HEK293 (cell line): Measurements from ENCODE around the gene HPD.

Source experiments
- CTCF ChIA-PET: fragments of 350-600 bp; formaldehyde crosslinking; extraction: SDS; loops from one replicate; lab custom pipeline; 2021; ENCODE audit warnings: antibody characterized with exemption; lab: Yijun Ruan, JAX
- POLR2A ChIA-PET: fragments of 300-600 bp; formaldehyde crosslinking; extraction: SDS; loops from one replicate; lab custom pipeline; 2020; ENCODE audit warnings: antibody characterized with exemption, inconsistent platforms; lab: Yijun Ruan, JAX
- H3K27ac ChIP-seq: fragments of 200-500 bp; sonication (Bioruptor generic); 2 replicates; pipeline ENCODE4 v1.5.1; 2014; ENCODE audit warnings: low read depth, low read length, control low read depth, inconsistent platforms; ENCODE audit errors: extremely low read depth
- H3K36me3 ChIP-seq, 2 experiments: fragments of 200-500 bp in 1 of 2; sonication (Bioruptor generic) in 1 of 2; 1 replicate in 1 of 2; 2 replicates in 1 of 2; pipeline ENCODE4 v1.5.1; 2014 to 2017; ENCODE audit warnings: inconsistent platforms in 2 of 2, low read length in 2 of 2; ENCODE audit not compliant: control insufficient read depth in 2 of 2, insufficient read depth in 1 of 2
- H3K4me1 ChIP-seq: fragments of 200-500 bp; sonication (Bioruptor generic); 2 replicates; pipeline ENCODE4 v1.5.1; 2014; ENCODE audit warnings: mild to moderate bottlenecking, low read length, inconsistent platforms; ENCODE audit not compliant: control insufficient read depth, insufficient read depth
- H3K4me3 ChIP-seq: 2 replicates; pipeline ENCODE4 v1.5.1; 2011; ENCODE audit warnings: low read depth, mild to moderate bottlenecking, control low read depth, low read length, moderate library complexity
- H3K9me3 ChIP-seq: fragments of 200-500 bp; sonication (Bioruptor generic); 2 replicates; pipeline ENCODE4 v1.5.1; 2014; ENCODE audit warnings: low read depth, low read length, inconsistent platforms; ENCODE audit not compliant: control insufficient read depth, insufficient read depth
- KLF1 ChIP-seq: fragments of 450-650 bp; formaldehyde crosslinking; IDR thresholded peaks from 2 replicates; pipeline ENCODE4 v1.5.1; 2016; ENCODE audit warnings: missing biosample characterization, missing genetic modification characterization
- PRDM1 ChIP-seq: fragments of 450-650 bp; formaldehyde crosslinking; IDR thresholded peaks from 2 replicates; pipeline ENCODE4; 2016; ENCODE audit warnings: missing biosample characterization, missing genetic modification characterization
- PRDM2 ChIP-seq: fragments of 450-650 bp; formaldehyde crosslinking; IDR thresholded peaks from 2 replicates; pipeline ENCODE4 v1.5.1; 2016; ENCODE audit warnings: missing biosample characterization, missing genetic modification characterization, borderline replicate concordance
- SCRT1 ChIP-seq: fragments of 450-650 bp; formaldehyde crosslinking; IDR thresholded peaks from 2 replicates; pipeline ENCODE4 v1.5.1; 2016; ENCODE audit warnings: missing biosample characterization, missing genetic modification characterization, borderline replicate concordance
- SCRT2 ChIP-seq: fragments of 450-650 bp; formaldehyde crosslinking; IDR thresholded peaks from 2 replicates; pipeline ENCODE4 v1.5.1; 2016; ENCODE audit warnings: missing biosample characterization, missing genetic modification characterization
- ZBTB17 ChIP-seq: fragments of 450-650 bp; formaldehyde crosslinking; IDR thresholded peaks from 2 replicates; pipeline ENCODE4 v1.5.1; 2016; ENCODE audit warnings: missing biosample characterization, missing genetic modification characterization
- ZNF2 ChIP-seq: fragments of 450-650 bp; formaldehyde crosslinking; IDR thresholded peaks from 2 replicates; pipeline ENCODE4 v1.5.1; 2016; ENCODE audit warnings: missing biosample characterization, missing genetic modification characterization
- ZNF398 ChIP-seq: fragments of 450-650 bp; formaldehyde crosslinking; IDR thresholded peaks from 2 replicates; pipeline ENCODE4 v1.5.1; 2017; ENCODE audit warnings: missing biosample characterization, missing genetic modification characterization
- ZNF416 ChIP-seq: fragments of 450-650 bp; formaldehyde crosslinking; IDR thresholded peaks from 2 replicates; pipeline ENCODE4 v1.5.1; 2016; ENCODE audit warnings: missing biosample characterization, missing genetic modification characterization
- ZNF600 ChIP-seq: fragments of 450-650 bp; formaldehyde crosslinking; IDR thresholded peaks from 2 replicates; pipeline ENCODE4 v1.5.1; 2016; ENCODE audit warnings: missing biosample characterization, missing genetic modification characterization
- ZNF664 ChIP-seq: fragments of 450-650 bp; formaldehyde crosslinking; IDR thresholded peaks from 2 replicates; pipeline ENCODE4 v1.5.1; 2016; ENCODE audit warnings: missing biosample characterization, missing genetic modification characterization
- ZNF747 ChIP-seq: fragments of 450-650 bp; formaldehyde crosslinking; IDR thresholded peaks from 2 replicates; pipeline ENCODE4 v1.5.1; 2016; ENCODE audit warnings: missing biosample characterization, missing genetic modification characterization
- TF ChIP-seq, protein P1 (sequence below): fragments of 450-650 bp; formaldehyde crosslinking; IDR thresholded peaks from 2 replicates; pipeline ENCODE4 v1.5.1; 2016; ENCODE audit warnings: missing biosample characterization, missing genetic modification characterization
- TF ChIP-seq, protein P2 (sequence below): fragments of 450-650 bp; formaldehyde crosslinking; IDR thresholded peaks from 2 replicates; pipeline ENCODE4 v1.5.1; 2016; ENCODE audit warnings: missing biosample characterization, missing genetic modification characterization

HPD gene

GRCh38 chr12:121893961-121894460 is 35.4 kb upstream of the HPD start (continued):
- TF ChIP-seq, protein P1, sequence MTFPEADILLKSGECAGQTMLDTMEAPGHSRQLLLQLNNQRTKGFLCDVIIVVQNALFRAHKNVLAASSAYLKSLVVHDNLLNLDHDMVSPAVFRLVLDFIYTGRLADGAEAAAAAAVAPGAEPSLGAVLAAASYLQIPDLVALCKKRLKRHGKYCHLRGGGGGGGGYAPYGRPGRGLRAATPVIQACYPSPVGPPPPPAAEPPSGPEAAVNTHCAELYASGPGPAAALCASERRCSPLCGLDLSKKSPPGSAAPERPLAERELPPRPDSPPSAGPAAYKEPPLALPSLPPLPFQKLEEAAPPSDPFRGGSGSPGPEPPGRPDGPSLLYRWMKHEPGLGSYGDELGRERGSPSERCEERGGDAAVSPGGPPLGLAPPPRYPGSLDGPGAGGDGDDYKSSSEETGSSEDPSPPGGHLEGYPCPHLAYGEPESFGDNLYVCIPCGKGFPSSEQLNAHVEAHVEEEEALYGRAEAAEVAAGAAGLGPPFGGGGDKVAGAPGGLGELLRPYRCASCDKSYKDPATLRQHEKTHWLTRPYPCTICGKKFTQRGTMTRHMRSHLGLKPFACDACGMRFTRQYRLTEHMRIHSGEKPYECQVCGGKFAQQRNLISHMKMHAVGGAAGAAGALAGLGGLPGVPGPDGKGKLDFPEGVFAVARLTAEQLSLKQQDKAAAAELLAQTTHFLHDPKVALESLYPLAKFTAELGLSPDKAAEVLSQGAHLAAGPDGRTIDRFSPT = no peak
- TF ChIP-seq SCRT2 (tag by site-specific recombination) (peak; percentile 87), KLF1 (tag by site-specific recombination) (no peak), ZNF398 (tag by site-specific recombination) (no peak), ZBTB17 (tag by site-specific recombination) (no peak), SCRT1 (peak; percentile 75; the same call in 1 of the 2 replicates), PRDM1 (tag by site-specific recombination) (0 out of 2 replicates have a peak, but pooled peaks have one; percentile 16)
- TF ChIP-seq, protein P2, sequence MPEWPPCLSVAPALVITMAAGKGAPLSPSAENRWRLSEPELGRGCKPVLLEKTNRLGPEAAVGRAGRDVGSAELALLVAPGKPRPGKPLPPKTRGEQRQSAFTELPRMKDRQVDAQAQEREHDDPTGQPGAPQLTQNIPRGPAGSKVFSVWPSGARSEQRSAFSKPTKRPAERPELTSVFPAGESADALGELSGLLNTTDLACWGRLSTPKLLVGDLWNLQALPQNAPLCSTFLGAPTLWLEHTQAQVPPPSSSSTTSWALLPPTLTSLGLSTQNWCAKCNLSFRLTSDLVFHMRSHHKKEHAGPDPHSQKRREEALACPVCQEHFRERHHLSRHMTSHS = no peak

DNA sequence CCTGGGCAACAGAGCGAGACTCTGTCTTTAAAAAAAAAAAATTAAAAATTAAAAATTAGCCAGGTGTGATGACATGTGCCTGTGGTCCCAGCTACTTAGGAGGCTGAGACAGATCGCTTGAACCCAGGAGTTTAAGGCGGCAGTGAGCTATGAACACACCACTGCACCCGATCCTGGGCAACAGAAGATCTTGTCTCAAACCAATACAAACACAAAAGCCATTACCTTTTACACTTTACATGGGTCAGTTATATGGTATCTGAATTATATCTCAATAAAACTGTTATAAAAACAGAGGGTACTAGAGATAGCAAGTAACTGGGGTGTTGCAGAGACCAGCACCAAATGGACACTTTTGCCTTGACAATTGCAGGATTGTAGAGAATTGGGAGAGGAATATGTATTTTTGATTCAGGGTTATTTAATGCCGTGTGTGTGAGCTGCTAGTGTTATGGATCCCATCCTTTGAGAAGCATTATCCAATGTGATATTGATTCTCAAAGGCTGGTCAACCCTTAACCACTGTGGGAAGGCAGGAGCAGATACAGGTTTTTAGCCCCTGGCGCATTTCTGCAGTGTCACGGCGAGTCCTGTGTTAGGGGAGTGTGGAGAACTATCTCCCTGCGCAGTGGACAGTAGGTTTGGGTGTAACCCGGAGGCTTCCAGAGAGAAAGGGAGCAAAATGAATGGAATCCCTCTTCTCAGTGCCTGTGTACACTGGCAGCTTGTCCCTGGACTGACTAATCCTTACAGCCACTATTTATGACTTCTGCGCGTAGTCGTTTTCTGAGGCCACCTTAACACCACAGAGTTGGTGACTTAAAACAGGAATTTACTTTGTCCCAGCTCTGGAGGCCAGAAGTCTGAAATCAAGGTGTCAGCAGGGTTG is 34.3 kb upstream of the HPD start:
- peak; percentile 67 for TF ChIP-seq ZNF664 (tag by site-specific recombination)
- no peak for TF ChIP-seq ZNF2 (tag by site-specific recombination)
- no peak for TF ChIP-seq PRDM2 (tag by site-specific recombination)
- TF ChIP-seq ZNF600 = peak; percentile 64
- TF ChIP-seq ZNF416 (tag by site-specific recombination) = no peak
- no peak for TF ChIP-seq ZNF747
- H3K4me3 ChIP-seq = no peak overlapping the region
- CTCF ChIA-PET = interaction anchor here (1.2 to 9.9 kb wide), 4 partner anchors 15 to 119 kb away, joined by 3 to 154 read pairs (median 5); partner anchors contain the start of gene RHOF
- POLR2A ChIA-PET = interaction anchor here (0.6 to 1.8 kb wide), 2 partner anchors 29 to 95 kb away, joined by 3 to 4 read pairs; no protein-coding TSS in a partner anchor
- H3K4me1 ChIP-seq = peaks cover 11% of the 10 kb centered on the region; the same call in 1 of the 2 replicates
- peak overlapping the region; percentile 29; the same call in 1 of the 2 replicates for H3K27ac ChIP-seq
- peaks cover 30 to 35% of the 10 kb centered on the region in 2 experiments for H3K36me3 ChIP-seq
- no peaks in the 10 kb centered on the region for H3K9me3 ChIP-seq
